Left kidney (tissue), 2 donors: ENCODE measurements around the gene ZC3H7B. TPM values are rescaled to one million over a fixed set of nuclear protein-coding genes. Genes with fewer than 3 reads are reported as not detected.
A peak's percentile ranks its signal among the peaks of the same experiment; 100 is the strongest.
"Not testable (repeated sequence)": the region's sequence is repeated elsewhere in the genome, so short reads cannot be mapped to it uniquely, and the experiment has no call there.

Experiments used
- DNase-seq: peaks from one replicate; pipeline ENCODE4 v3.0.0-alpha.2; 2013
- polyA plus RNA-seq: library from polyadenylated mRNA; unstranded; fragments of 120-200 nt; gene quantifications from one replicate; pipeline ENCODE4 v1.2.1, GENCODE V29; 2013; ENCODE audit not compliant: insufficient read length

Gene ZC3H7B
- polyA plus RNA-seq, 1 donor, result 80.3 TPM

DNA sequence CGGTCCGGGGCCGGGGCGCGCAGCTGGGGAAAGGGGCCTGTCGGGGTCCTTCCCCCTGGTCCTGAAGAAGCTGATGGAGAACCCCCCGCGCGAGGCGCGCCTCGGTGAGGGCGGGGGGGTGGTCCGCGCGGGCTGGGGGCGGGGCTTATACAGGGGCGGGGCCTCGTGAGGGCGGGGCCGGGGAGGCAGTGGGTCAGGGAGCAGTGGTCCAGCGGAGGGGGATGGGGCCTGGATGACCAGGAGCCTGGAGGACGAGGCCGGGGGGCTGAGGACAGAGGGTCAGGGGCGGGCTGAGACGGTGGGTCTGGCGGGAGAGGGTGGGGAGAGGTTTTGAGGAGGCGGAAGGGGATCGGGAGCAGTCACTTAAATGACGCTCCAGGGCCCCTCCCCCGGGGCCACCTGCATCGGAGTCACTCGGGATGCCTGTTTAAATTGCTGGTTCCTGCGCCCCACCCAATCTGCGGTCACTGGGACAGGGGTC, 80.8 kb downstream of the ZC3H7B start:
- DNase-seq, result peak; percentile 59

GRCh38 chr22:41382610-41383009, 81.3 kb downstream of the ZC3H7B start:
- DNase-seq, result no peak

DNA sequence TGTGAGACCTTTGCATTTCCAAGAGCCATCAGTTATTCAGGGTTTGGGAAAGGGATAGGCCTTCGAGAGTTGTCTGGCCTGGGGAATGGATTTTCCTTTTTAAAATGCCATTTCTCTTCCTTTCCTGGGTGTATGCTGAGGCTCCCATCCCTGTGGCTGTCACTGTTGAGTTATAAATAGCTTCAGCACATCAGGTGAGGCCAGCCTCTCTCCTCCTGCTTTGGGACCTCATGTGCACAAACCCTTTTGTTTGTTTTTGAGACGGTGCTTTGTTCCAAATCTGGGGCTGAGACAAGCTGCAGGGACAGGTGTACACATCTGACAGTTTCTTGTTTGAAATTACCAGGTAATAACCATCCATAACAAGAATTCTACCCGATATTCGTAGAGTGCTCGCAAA, 81.8 kb downstream of the ZC3H7B start:
- DNase-seq, result no peak

GRCh38 chr22:41384128-41384527, 82.8 kb downstream of the ZC3H7B start:
- DNase-seq, result no peak

GRCh38 chr22:41387341-41387740, 86.0 kb downstream of the ZC3H7B start:
- no peak for DNase-seq

GRCh38 chr22:41394012-41394356, 92.7 kb downstream of the ZC3H7B start:
- DNase-seq, result no peak

DNA sequence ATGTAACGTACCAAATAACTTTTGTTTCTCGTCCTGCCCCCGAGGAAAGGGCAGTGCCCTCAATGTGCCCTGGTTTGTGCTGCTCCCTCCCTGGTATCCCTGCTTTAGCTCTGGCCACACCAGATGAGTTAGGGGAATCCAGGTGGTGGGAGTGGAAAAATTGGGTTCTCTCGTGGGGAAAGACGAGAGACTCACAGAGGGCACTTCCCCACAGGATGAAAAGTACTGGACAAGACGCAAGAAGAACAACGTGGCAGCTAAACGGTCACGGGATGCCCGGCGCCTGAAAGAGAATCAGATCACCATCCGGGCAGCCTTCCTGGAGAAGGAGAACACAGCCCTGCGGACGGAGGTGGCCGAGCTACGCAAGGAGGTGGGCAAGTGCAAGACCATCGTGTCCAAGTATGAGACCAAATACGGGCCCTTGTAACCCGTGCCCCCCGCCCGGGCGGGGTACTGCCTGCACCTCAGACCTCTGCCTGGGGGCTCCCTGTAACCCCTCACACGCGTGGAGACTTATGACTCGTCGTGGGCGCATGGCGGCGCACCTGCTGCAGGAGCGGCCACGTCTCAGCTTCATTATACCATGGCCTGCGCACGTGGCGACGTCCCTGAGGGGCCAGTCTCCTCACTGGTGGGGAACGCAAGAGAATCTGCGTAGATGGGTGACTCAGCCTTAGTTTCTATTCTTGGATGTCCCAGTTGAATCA, 94.4 kb downstream of the ZC3H7B start:
- no peak for DNase-seq

DNA sequence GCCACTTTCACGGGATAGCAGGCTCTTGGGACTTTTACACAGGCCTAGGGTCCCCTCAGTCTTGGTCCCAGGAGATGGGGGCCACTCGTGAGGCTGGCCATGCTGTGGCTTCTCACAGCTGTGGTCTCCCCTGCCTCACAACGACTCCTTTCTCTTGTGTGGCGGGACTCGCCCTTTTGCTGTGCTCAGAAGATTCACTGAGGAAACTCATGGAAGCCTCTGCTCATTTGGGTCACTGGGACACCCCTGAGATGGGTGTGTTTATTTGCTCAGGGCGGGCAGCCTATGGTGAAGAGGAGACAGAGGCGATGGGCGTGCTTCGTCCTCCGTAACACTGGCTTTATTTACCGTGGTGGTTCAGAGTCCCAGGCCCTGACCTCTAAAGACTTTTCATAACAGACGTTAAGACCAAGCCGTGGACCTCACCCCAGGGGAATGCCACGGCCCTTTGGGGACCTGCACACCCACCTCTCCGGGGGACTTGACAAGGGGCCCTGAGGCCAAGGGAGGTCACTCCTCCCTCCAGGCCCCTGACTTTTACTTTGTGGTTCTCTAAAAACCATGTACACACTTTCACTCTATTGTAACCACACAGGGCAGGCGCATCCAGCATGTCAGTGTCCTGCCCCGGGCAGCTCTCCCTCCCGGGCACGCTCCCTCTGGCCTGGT, 96.0 kb downstream of the ZC3H7B start:
- no peak for DNase-seq

DNA sequence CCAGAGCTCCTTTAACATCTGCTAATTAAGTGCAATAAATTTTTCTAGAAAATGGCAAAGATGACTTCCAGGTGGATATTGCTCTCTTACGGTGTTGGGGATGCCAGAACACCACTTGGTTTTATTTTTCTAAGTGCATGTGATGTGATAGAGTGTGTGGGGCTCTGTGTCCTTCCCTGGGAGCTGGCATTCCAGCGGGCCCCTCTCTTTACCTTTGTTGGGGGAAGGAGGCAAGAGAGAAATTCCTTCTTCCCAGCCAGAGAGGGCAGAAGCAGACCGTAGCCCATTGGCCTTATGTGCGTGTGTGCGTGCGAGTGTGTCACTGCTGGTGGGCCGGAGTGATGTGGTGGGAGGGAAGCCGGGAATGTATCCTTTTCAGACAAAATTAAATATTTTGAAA, 97.6 kb downstream of the ZC3H7B start:
- no peak for DNase-seq

DNA sequence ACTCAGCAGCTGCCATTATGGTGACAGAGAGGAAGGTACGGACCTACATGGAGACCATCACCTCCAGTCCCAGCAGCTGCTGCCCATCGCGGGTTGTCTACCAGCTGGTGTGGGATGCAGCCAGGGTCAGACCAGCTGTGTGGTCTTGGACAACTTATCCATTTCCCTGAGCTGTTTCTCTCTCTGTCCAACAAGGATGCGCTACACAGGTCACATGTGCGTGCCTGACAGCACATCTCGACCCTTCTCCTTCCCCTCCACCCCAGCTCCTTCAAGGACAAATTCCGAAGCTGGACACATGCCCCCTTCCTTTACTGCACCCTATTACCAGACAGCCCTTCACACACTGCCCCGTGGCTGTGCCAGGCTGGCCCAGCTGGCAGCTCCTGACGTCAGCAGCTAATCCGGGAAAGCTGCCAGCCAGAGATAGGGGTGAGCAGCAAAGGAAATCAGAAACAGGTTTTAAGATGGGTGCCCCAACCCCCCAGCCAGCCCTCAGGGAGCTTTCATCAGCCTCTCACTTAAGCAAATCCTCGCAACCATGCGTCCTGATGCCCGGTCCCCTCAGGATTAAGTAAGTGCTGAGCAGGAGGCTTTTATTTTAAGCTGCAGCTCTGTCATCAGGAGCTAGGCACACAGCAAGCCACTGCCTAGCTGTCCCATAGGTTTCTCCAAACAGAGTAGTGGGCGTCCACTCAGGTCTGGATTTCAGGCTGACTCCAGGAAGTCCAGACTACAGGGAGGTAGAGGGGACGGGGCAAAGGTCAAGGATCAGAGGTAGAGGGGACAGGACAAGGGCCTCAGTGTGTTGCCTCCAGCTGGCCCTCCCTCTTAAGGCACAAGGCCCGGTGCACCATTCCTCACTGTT, 100.7 kb downstream of the ZC3H7B start:
- no peak for DNase-seq

- not testable (repeated sequence) for DNase-seq
Observed at GRCh38 chr22:41402851-41403250, 101.5 kb downstream of the ZC3H7B start.

GRCh38 chr22:41403532-41404318, 102.4 kb downstream of the ZC3H7B start:
- DNase-seq, result peak; percentile 71

DNA sequence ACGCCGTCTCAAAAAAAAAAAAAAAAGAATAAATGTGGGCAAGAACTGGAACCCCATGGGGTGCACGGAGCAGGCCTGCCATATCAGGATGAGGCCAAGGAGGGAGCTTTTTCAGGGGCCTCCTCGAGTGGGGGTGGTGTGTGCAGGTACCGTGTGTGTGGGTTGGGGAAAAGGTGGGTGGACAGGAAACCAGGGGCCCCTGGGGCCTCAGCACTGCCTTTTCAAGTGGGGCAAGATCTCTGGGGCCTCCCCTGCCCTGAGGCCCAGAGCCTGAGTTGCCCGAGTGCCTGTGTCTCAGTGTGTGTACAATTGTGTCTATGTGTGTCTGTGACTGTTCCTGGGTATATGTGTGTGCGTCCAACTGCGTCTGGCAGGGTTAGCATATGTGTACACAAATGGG, 104.3 kb downstream of the ZC3H7B start:
- no peak for DNase-seq

GRCh38 chr22:41406410-41406809, 105.1 kb downstream of the ZC3H7B start:
- DNase-seq, result no peak

GRCh38 chr22:41407433-41407832, 106.1 kb downstream of the ZC3H7B start:
- DNase-seq, result no peak

GRCh38 chr22:41408665-41409064, 107.3 kb downstream of the ZC3H7B start:
- no peak for DNase-seq

Other genes with a start within 250 kb of the ZC3H7B start
- 89.3 TPM for gene EP300, start 208.9 kb upstream of the ZC3H7B start, polyA plus RNA-seq
- gene L3MBTL2, start 96.2 kb upstream of the ZC3H7B start, polyA plus RNA-seq, result 27.1 TPM
- 2.7 TPM for gene CHADL, start 60.6 kb upstream of the ZC3H7B start, polyA plus RNA-seq
- 51.4 TPM for gene RANGAP1, start 15.3 kb upstream of the ZC3H7B start, polyA plus RNA-seq
- gene TEF, start 80.4 kb downstream of the ZC3H7B start, polyA plus RNA-seq, result 16.3 TPM
- 48.6 TPM for gene TOB2, start 145.3 kb downstream of the ZC3H7B start, polyA plus RNA-seq
- 46.5 TPM for gene PHF5A, start 167.2 kb downstream of the ZC3H7B start, polyA plus RNA-seq
- 121 TPM for gene ACO2, start 167.6 kb downstream of the ZC3H7B start, polyA plus RNA-seq
- gene POLR3H, start 242.9 kb downstream of the ZC3H7B start, polyA plus RNA-seq, result 30.5 TPM